IPS-20b (cell line): ENCODE data around the gene LRRC25.
A peak's percentile ranks its signal among the peaks of the same experiment; 100 is the strongest.

Experiments used
- H3K27ac ChIP-seq: one replicate; pipeline ENCODE4 v1.5.1; 2013; ENCODE audit warnings: low read length
- H3K27me3 ChIP-seq: 2 replicates; pipeline ENCODE4 v1.6.1; 2013; ENCODE audit warnings: mild to moderate bottlenecking, low read length, inconsistent platforms; ENCODE audit not compliant: insufficient read depth
- H3K36me3 ChIP-seq: 2 replicates; pipeline ENCODE4 v1.6.1; 2013; ENCODE audit warnings: low read depth, mild to moderate bottlenecking, inconsistent platforms, low read length, moderate library complexity; ENCODE audit not compliant: insufficient read depth
- H3K4me1 ChIP-seq: 2 replicates; pipeline ENCODE4 v1.6.1; 2013; ENCODE audit warnings: mild to moderate bottlenecking, control low read depth, inconsistent platforms, low read length, moderate library complexity; ENCODE audit not compliant: insufficient read depth
- H3K4me3 ChIP-seq: 2 replicates; pipeline ENCODE4 v1.5.1; 2013; ENCODE audit warnings: mild to moderate bottlenecking, low read length, inconsistent platforms
- H3K9ac ChIP-seq: 2 replicates; pipeline ENCODE4 v1.6.1; 2013; ENCODE audit warnings: low read depth, mild to moderate bottlenecking, inconsistent platforms, low read length, moderate library complexity
- H3K9me3 ChIP-seq: 2 replicates; pipeline ENCODE4 v1.6.1; 2013; ENCODE audit warnings: mild to moderate bottlenecking, low read depth, low read length, inconsistent platforms; ENCODE audit not compliant: insufficient read depth

Gene LRRC25

DNA sequence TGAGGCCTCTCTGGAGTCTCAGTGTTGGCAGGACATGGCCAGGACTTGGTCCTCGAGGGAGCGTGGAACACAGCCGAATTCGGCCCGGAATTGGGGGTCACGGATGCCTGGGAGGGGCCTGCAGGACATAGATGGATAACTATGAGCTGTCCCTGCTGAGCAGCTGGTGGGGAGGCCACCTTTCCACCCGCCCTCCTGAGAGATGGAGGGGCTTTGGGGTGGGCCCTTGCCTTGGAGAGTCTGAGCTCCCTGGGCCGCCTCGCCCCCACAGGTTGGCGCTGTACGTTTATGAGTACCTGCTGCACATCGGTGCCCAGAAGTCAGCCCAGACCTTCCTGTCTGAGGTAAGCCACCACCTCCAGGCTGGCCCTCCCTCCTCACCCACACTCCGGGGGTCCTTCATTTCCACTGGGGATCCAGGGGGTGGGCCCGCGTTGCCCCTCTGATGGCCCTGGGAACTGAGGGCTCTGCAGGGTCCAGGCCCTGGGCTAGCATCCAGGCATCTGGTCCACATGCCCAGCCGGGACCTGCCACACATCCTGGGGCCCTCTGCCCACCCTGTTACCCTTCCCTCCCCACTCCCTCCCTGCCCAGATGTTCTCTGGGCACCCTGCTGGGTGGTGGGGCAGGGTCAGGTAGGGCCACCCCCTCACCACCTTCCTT lies 29.8 kb upstream of the LRRC25 start:
- H3K36me3 ChIP-seq: no peaks in the 10 kb centered on the region
- H3K27me3 ChIP-seq: no peaks in the 10 kb centered on the region; the same call in 1 of the 2 replicates
- no peak overlapping the region for H3K9ac ChIP-seq
- no peaks in the 10 kb centered on the region for H3K9me3 ChIP-seq
- H3K4me1 ChIP-seq: peaks cover 7% of the 10 kb centered on the region; the same call in 1 of the 2 replicates
- H3K27ac ChIP-seq: no peak overlapping the region
- no peak overlapping the region for H3K4me3 ChIP-seq

DNA sequence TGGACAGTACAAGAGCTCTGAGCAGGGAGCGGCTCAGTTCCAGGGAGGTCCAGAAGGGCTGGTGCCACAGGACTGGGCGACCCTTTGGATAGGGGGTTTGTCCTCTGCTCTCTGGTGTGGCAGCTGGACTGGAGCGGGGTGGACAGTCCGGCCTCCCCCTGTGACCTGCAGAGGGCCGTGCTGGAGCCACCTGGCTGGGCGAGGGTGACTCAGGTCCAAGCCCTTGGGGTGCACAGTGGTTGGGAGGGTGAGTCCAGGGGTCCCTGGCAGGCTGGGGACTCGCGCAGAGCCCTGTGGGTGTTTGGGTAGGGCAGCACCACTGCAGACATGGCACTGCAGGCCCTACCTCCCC lies 29.0 kb upstream of the LRRC25 start:
- no peak overlapping the region for H3K9ac ChIP-seq
- peaks cover 7% of the 10 kb centered on the region; the same call in 1 of the 2 replicates for H3K4me1 ChIP-seq
- no peak overlapping the region for H3K27ac ChIP-seq
- no peak overlapping the region for H3K4me3 ChIP-seq
- H3K27me3 ChIP-seq: peaks cover 2% of the 10 kb centered on the region; the same call in 1 of the 2 replicates
- no peaks in the 10 kb centered on the region for H3K9me3 ChIP-seq
- H3K36me3 ChIP-seq: no peaks in the 10 kb centered on the region

DNA sequence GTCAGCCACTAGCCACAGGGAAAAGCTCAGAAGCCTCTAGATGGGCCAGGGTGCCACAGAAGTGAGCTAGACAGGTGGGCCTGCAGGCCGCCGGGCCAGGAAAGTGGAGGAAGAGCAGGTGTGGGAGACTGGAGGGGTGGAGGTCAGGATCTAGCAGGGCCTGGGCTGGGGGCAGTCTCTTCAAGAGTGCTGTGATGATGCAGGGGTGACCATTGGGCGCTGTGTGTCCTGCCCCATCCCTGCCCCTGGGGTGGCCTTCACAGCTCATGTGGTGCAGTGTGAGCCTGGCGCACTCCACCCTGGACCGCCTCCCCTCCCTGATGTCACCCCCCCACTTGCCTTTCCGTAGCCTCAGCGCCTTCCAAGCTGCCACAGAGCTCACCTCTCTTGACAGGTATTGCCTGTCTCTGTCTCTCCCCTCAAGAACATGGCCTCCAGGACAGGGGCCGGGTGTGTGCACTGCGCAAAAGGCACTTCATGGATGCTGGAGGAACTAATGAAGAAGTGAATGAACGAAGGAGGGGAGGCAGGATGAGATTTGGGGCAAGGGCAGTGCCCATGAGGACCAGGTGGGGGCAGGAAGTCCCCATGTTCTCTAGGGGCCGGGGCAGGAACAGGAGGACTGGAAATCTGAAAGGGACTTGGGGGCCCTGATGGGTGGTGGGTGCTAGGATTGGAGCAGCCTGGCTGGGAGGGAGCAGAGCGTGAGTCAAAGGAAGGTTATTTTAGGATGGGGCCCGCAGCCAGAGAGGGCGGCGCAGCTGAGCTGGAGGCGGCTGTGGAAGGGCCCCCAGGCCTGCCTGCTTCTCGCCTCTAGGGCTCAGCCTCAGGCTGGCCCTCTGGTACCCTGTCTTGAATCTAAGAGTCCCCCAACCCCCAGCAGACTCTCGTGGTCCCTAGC lies 28.3 kb upstream of the LRRC25 start:
- Histone ChIP-seq H3K36me3 (no peaks in the 10 kb centered on the region), H3K9me3 (no peaks in the 10 kb centered on the region), H3K4me1 (peaks cover 7% of the 10 kb centered on the region; the same call in 1 of the 2 replicates), H3K9ac (no peak overlapping the region), H3K4me3 (no peak overlapping the region), H3K27ac (no peak overlapping the region), H3K27me3 (peaks cover 9% of the 10 kb centered on the region)

DNA sequence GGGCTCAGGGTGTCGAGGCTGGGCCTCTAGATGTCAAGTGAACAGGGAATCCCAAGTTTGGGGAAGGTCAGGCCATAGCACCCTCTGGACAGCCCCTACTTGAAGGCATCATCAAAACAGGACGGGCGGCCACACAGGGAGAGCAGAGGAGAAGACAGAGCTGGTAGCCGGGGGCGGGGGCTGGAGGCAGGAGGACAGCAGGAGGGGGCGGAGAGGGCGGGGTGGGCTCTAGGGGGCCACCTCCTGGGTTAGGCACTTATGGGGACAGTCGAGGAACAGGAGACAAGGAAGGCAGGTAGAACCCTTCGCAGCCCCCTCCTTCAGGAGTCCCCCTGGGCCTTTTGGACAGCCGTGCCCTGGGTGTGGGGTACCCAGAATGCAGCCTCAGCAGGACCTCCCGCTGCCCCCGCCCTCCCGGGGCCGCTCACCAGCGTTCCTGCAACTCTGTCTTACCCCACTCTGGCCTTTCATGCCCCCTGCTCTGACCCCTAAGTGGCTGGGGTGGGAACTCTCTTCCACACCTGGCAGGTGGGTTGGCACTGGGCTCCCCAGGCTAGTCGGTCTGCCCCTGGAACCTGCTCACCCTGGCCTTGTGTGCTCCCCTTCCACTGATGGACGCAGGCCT lies 27.6 kb upstream of the LRRC25 start:
- Histone ChIP-seq H3K36me3 (no peaks in the 10 kb centered on the region), H3K4me1 (peaks cover 7% of the 10 kb centered on the region; the same call in 1 of the 2 replicates), H3K9me3 (no peaks in the 10 kb centered on the region), H3K4me3 (no peak overlapping the region), H3K27me3 (peaks cover 16% of the 10 kb centered on the region), H3K9ac (no peak overlapping the region), H3K27ac (no peak overlapping the region)

DNA sequence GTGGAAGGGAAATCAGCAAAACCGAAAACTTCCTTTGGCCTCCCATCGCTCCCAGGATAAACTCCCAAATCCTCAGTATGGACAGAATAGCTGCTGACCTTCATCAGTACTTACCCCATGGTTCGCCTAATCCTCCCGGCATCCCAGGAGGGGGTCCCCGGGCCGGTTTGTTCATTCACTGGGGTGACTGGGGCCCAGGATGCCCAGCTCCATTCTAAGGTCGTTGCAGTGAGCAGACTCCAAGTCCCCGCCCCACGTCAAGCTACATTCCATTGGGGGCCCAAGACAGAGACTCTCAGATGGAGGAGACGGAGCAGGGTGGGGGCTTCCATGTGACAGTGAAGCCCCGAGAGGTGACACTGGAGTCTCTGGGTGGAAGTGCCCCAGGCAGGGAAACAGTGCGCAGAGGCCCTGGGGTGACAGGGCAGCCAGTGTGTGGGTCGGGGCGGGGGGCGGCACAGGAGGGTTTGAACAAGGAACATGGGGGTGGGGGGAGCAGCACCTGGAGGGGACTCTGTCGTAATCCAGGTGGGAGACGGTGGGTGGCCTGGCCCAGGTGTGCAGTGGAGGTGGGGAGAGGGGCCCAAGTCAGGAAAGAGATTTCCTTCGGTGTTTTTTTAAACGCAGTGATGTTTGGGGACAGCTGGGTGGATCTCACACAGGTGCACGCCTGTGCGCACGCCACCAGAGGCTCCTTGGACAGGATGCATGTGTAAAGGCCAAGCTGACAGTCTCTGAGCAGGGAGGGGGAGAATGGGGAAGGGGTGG lies 26.9 kb upstream of the LRRC25 start:
- Histone ChIP-seq H3K27ac (no peak overlapping the region), H3K4me1 (peaks cover 7% of the 10 kb centered on the region; the same call in 1 of the 2 replicates), H3K9me3 (no peaks in the 10 kb centered on the region), H3K27me3 (peaks cover 19% of the 10 kb centered on the region), H3K9ac (no peak overlapping the region), H3K4me3 (no peak overlapping the region), H3K36me3 (no peaks in the 10 kb centered on the region)

DNA sequence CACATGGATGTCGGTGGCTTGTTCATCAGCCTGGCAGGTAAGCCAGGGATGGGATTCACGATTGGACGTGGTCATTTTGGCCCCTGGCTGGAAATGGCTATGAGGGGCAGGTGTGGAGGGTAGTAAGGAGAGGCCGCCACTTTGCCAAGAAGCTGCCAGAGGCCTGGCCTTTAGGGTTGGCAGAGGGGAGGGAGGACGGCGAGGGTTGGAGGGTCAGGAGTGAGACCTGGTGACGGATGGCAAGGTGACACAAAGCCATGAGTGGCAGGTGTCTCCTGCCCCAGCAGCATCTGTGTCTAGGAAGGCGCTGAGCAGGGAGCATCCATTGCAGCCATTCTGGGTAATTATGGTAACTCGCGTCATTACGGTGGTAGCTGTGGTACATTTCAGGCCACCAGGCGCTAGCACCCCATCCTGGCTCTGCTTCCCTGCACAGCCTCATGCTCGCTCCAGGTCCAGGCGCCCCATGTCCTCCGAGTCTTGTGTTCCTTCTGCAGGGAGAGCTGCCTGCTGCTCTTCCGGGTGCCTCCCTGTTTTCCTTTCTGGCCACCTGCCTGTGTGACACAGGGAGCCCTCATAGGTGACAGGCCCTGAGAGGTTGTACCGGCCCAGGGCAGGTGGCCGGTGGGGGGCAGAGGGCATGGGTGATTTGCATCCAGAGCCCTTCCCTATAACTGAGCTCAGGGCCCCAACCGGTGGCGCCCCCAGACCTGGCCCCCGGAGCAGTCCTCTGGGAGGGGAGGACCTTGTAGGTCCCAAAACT lies 26.0 kb upstream of the LRRC25 start:
- H3K4me1 ChIP-seq: peaks cover 12% of the 10 kb centered on the region; the same call in 1 of the 2 replicates
- no peaks in the 10 kb centered on the region for H3K9me3 ChIP-seq
- peaks cover 26% of the 10 kb centered on the region for H3K27me3 ChIP-seq
- H3K4me3 ChIP-seq: no peak overlapping the region
- no peak overlapping the region for H3K9ac ChIP-seq
- H3K27ac ChIP-seq: no peak overlapping the region
- no peaks in the 10 kb centered on the region for H3K36me3 ChIP-seq

DNA sequence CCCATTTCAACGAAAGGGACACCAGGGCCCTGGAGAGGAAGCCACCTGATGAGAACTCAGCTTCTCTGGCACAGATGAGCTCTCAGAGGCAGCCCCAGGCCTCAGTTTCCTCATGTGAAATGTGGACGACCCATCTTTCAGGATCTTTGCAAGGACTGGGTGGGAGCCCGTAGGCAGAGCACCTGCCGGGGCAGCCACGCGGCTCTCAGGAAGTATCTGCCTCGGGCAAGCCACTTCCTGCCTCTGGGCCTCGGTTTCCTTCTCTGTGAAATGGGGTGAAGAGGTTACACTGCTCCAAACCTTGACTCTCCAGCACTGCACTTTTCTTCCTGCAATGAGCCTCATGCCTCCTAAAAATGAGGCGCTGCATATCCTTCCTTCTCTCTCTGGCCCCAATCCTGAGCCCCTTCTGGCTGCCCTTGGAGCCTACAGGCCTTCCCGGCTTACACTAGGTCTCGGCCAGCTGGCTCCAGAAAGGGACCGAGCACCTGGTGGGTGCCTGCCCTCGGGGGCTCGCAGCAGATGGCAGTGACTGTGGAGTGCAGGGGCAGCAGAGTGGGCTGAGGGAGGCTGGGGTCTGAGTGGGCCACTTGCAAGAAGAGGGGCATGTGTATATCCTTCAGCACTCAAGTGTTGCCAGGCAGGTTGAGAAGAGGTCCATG lies 25.2 kb upstream of the LRRC25 start:
- Histone ChIP-seq H3K4me3 (no peak overlapping the region), H3K27ac (no peak overlapping the region), H3K27me3 (peaks cover 34% of the 10 kb centered on the region), H3K36me3 (no peaks in the 10 kb centered on the region), H3K4me1 (peaks cover 16% of the 10 kb centered on the region), H3K9me3 (no peaks in the 10 kb centered on the region), H3K9ac (no peak overlapping the region)

DNA sequence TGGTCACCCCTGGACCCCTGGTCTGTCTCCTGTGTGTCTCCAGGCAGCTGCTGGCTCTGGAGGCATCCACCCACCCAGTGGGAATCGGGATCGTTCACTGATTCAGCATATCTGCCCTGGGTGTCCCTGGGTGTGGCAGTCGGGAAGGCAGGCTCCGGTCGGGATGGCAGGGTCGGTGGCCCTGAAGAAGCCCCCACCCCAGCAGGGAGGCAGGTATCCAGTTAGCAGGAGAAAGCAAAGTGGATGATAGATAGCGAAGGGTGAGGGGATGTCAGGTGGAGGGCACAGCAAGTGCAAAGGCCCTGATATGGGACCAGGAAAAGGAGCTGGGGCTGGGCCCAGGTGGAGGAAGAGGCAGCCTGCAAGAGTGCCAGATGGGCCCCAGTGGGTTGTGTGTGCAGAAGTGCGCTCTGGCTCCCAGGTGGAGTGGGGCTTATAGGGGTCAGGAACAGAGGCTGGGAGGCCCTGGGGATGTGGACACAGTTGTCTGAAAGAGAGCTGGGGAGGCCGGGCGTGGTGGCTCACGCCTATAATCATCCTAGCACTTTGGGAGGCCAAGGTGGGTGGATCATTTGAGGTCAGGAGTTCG lies 24.0 kb upstream of the LRRC25 start:
- Histone ChIP-seq H3K9ac (no peak overlapping the region), H3K9me3 (no peaks in the 10 kb centered on the region), H3K27me3 (peaks cover 43% of the 10 kb centered on the region), H3K36me3 (no peaks in the 10 kb centered on the region), H3K4me1 (peaks cover 16% of the 10 kb centered on the region), H3K4me3 (no peak overlapping the region), H3K27ac (no peak overlapping the region)

DNA sequence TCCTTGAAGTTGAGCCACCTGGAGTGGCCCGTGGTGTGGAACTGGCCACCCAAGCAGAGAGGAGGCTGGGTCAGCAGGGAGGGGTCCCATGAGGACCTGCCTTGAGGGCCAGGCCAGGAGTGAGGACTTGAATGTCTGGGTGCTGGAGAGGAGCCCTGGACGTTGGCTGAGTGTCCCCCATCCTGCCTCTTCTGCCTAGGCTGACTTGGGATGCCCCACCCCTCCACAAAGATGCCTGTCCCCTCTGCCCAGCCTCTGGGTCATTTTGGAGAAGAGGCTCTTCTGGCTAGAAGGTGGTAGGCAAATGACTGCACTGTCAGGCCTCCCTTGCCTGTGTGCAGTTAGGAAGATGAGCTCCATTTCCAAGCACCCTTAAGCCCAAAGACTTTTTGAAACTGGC lies 23.5 kb upstream of the LRRC25 start:
- Histone ChIP-seq H3K27me3 (peaks cover 49% of the 10 kb centered on the region), H3K36me3 (no peaks in the 10 kb centered on the region), H3K27ac (no peak overlapping the region), H3K9me3 (no peaks in the 10 kb centered on the region), H3K4me3 (no peak overlapping the region), H3K4me1 (peaks cover 16% of the 10 kb centered on the region), H3K9ac (no peak overlapping the region)

DNA sequence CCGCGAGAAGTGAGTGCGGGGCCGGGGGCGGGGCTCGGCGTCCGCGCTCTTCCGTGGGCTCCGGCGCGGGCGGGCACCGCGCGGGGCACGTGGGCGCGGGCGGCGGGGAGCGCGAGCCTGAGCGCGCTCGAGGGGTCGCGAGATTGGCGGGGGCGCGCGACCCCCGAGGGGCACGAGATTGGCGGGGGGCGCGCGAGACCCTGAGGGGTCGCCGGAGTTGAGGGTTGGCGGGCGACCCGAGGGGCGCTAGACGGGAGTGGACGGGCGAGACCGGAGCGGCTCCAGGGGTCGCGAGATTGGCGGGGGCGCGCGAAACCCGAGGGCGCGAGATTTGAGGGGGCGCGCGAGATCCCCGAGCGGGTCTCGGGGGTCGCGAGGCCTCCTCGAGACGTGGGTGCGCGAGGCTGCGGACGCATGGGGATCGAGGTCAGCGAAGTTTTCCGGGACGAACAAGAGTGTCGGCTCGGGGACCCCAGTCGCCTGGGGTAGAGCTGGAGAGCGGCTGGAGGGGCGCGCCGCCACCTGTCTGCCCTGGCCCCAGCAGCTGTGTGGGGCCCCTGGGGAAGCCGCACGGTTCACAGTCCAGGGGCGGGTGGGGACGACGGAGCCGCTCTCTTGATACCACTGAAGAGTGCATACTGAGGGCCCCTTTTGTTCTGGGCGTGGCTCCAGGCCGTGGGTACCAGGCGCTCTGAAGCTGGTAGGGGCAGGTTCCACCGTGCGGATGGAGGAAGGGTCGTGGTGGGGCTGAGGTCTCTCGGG lies 22.5 kb upstream of the LRRC25 start:
- Histone ChIP-seq H3K36me3 (no peaks in the 10 kb centered on the region), H3K9me3 (no peaks in the 10 kb centered on the region), H3K4me3 (peak overlapping the region; percentile 49; the same call in 1 of the 2 replicates), H3K9ac (no peak overlapping the region), H3K4me1 (peaks cover 17% of the 10 kb centered on the region), H3K27ac (no peak overlapping the region), H3K27me3 (peaks cover 50% of the 10 kb centered on the region)
